Raji (cell line): Measurements from ENCODE around the gene EVI5.

Experiments
- POLR2A ChIP-seq: IDR thresholded peaks from 2 replicates; pipeline ENCODE4 v1.6.1; 2011; ENCODE audit warnings: low read depth, low read length, control low read depth; ENCODE audit not compliant: insufficient read depth

EVI5 gene

GRCh38 chr1:92662048-92662447, 122.9 kb downstream of the EVI5 start:
- no peak for TF ChIP-seq POLR2A

DNA sequence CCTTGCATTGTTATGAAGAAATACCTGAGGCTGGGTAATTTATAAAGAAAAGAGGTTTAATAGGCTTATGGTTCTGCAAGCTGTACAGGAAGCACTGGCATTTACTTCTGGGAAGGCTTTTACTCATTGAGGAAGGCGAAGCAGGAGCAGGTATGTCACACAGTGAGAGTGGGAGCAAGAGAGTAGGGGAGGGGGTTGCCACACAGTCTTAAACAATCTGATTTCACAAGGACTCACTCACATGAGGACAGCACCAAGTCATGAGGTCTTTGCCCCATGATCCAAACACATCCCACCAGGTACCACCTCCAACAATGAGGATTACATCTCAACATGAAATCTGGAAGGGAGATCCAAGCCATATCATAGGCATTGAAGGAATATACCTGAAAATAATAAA, 127.2 kb downstream of the EVI5 start:
- no peak for TF ChIP-seq POLR2A

DNA sequence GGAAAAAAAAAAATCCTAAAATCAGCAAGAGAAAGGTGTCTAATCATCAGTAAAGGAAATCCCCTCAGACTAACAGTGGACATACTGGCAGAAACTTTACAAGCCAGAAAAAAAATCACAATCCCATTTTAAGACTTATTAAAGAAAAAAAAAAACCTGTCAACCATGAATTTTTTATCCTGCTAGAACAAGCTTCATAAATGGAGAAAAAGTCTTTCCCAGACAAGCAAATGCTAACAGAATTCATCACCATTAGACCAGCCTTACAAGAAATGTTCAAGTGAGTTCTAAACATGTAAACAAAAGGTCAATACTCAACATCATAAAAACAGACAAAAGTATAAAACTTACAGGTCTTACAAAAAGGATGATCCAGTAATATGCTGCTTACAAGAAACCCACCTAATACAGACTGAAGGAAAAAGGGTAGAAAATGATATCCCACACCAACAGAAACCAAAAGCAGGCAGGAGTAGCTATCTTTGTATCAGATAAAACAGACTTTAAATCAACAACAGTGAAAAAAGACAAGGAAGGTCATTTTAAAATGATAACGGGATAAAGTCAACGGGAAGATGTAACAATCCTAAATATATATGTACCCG, 129.6 kb downstream of the EVI5 start:
- TF ChIP-seq POLR2A: no peak

DNA sequence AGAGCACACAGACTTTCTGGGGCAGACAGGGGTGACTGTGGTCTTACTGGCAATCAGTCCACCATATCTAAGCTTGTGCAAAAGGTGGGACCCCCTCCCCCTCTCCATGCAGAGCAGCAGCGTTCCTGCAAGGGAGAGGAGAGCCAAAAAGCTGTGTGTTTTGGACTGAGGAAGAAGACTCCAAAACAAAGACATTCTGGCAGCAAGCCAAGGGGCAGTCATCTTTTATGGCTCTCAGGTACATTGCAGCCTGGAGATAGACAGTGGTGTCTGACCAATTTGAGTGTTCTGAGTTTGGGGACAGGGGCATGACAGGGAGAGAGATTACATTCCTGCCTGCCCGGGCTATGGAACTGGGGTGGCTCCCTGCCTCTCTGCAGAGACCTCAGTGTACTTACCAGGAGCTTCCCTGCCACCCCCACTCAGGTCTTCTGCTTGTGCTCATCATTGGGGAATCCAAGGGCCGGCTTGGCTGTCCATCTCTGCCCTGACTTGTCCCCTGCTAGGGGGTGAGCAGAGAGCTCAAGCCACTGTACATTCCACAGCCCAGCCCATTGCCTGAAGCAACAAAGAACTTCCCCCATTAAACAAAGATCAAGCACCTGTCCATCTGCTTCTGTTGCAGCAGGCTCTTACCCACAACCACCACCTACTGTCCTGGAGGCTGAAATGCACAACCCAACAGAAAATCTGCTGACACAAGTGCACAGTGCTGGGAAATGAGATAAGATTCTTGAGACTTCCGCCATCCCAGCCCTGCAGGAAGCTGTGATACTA, 131.1 kb downstream of the EVI5 start:
- TF ChIP-seq POLR2A: no peak

GRCh38 chr1:92638498-92638897, 146.4 kb downstream of the EVI5 start:
- TF ChIP-seq POLR2A: no peak

DNA sequence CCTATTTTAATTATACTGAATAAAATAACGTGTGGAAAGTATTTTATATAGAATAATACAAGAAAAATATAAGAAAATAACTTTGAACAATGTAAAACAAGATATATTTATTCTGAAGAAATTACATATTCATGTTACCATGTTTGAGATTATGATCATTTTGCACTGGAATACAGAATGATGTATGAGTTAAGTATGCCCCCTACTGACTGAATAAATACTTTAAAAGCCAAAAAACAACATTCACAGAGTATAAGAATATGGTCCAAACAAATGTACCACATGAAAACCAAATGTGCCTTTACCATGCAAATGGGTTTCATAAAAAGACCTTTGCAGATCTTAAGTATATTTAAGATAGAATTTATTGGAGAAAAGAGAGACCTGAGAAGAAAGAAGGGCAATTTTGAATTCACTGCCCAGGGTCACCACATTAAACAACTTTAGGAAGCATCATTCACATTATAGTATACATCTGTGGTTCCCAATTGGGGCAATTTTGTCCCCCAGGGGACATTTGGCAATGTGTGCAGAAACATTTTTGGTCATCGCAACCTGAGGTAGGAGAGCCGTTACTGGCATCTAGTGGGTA, 161.6 kb downstream of the EVI5 start:
- TF ChIP-seq POLR2A: no peak

DNA sequence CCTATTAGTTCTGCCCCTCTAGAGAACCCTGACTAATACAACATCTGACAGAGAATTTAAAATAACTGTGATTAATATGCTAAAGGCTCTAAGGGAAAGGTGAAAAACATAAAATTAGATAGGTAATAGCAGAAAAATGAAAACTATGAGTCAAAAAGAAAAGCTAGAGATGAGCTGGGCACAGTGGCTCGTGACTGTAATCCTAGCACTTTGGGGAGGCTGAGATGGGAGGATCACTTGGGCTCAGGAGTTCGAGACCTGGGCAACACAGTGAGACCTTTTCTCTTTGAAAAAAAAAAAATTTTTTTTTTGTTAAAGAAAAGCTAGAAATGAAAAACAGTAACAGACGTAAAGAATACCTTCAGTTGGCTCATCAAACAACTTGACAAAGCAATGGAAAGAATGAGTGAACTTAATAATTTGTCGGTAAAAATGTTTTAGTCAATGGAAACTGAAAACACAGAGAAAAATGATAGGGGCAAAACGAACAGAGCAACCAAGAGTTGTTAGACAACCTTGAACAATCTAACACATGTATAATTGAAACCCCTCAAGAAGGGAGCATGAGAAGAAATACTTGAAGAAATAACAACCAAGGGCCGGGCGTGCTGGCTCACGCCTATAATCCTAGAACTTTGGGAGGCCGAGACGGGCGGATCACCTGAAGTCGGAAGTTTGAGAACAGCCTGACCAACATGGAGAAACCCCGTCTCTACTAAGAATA, 165.3 kb downstream of the EVI5 start:
- TF ChIP-seq POLR2A: no peak

- no peak for TF ChIP-seq POLR2A
Observed at GRCh38 chr1:92601044-92601443, 183.9 kb downstream of the EVI5 start.

DNA sequence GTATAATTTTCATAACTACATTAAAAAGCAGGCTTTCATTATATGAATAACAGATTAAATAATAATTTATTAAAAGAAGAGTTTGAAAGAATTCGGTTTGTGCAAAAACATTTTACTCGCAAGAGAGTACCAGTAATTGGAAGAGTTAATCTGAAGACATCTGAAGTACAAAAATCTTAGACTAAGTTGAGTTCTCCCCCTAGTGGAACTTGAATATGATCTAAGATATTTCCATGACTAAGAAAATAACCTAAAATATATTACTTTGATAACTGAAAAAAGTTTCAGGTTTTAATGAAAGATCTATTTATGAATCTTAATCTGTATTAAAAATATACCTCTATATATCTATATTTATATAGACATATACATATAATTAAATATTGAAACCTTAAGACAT, 185.7 kb downstream of the EVI5 start:
- no peak for TF ChIP-seq POLR2A

DNA sequence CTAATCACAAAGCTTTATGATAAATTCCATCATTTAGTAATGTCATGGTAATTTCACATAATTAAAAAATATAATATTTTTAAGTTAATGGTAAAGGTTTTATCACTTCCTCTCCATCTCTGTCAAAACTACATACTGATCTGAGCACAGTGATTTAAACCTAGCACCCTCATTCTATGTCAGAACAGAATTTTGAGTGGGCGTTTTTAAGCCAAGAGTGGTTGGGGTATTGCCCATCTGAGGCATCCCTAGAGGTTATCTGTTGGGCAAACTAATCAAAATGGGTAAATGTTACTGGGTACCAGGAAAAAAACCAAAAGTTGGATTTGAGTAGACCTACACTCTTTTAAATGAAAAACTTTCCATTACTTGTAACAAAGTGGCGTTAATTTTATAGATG, 197.5 kb downstream of the EVI5 start:
- no peak for TF ChIP-seq POLR2A

DNA sequence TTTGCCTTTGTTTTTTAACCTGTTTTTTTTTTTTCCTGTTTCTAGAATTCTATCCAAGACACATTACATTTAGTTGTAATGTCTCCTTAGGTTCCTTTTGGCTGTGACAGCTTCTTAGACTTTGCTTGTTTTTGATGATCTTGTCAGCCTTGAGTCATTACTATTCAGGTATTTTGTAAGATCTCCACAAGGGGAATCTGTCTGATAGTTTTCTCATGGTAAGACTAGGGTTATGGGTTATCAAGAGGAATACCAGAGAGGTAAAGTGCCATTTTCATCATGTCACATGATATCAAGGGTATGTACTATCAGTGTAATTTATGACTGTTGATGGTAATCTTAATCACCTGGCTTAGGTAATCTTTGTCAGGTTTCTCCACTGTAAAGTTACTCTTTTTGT, 199.1 kb downstream of the EVI5 start:
- TF ChIP-seq POLR2A: no peak

GRCh38 chr1:92583821-92584760, 200.8 kb downstream of the EVI5 start:
- no peak for TF ChIP-seq POLR2A

GRCh38 chr1:92577261-92577895, 207.5 kb downstream of the EVI5 start:
- TF ChIP-seq POLR2A: no peak

- TF ChIP-seq POLR2A: no peak
Observed at GRCh38 chr1:92575123-92575522, 209.8 kb downstream of the EVI5 start.
